Measurements from ENCODE around the gene NKAIN4. TPM values are rescaled to one million over a fixed set of nuclear protein-coding genes. Genes with fewer than 3 reads are reported as not detected.

The NKAIN4 gene
- total RNA-seq, 1 donor from 2014 or later, result 10.2 TPM

- Mint-ChIP-seq H3K9me3 (no peaks in the 10 kb centered on the region), H3K36me3 (no peaks in the 10 kb centered on the region), H3K4me1 (ENCODE audit: unreplicated experiment) (peaks cover 25% of the 10 kb centered on the region), H3K27ac (no peak overlapping the region), H3K27me3 (peaks cover 16% of the 10 kb centered on the region), H3K4me3 (no peak overlapping the region)
- TF ChIP-seq CTCF (conservative IDR thresholded peaks at IDR 0.05), result no peak
- DNase-seq (ENCODE audit: extremely low spot score, unreplicated experiment), result no peak
Measured at GRCh38 chr20:63232235-63233060, 21.8 kb downstream of the NKAIN4 start.

GRCh38 chr20:63230800-63231268 is 23.4 kb downstream of the NKAIN4 start:
- H3K9me3 Mint-ChIP-seq, result no peaks in the 10 kb centered on the region
- TF ChIP-seq CTCF (conservative IDR thresholded peaks at IDR 0.05), result peak; percentile 73
- peaks cover 16% of the 10 kb centered on the region for H3K27me3 Mint-ChIP-seq
- no peak for DNase-seq (ENCODE audit: extremely low spot score, unreplicated experiment)
- no peak overlapping the region for H3K27ac Mint-ChIP-seq
- H3K4me1 Mint-ChIP-seq (ENCODE audit: unreplicated experiment), result peaks cover 25% of the 10 kb centered on the region
- H3K4me3 Mint-ChIP-seq, result no peak overlapping the region
- no peaks in the 10 kb centered on the region for H3K36me3 Mint-ChIP-seq

- no peak overlapping the region for H3K4me3 Mint-ChIP-seq
- no peak for TF ChIP-seq CTCF (conservative IDR thresholded peaks at IDR 0.05)
- no peaks in the 10 kb centered on the region for H3K36me3 Mint-ChIP-seq
Measured at GRCh38 chr20:63228806-63229205, 25.5 kb downstream of the NKAIN4 start.

GRCh38 chr20:63227260-63227659 is 27.0 kb downstream of the NKAIN4 start:
- Mint-ChIP-seq H3K36me3 (no peaks in the 10 kb centered on the region), H3K9me3 (no peaks in the 10 kb centered on the region), H3K4me3 (no peak overlapping the region), H3K27me3 (peaks cover 17% of the 10 kb centered on the region), H3K27ac (no peak overlapping the region), H3K4me1 (ENCODE audit: unreplicated experiment) (peaks cover 39% of the 10 kb centered on the region)
- TF ChIP-seq CTCF (conservative IDR thresholded peaks at IDR 0.05), result no peak
- DNase-seq (ENCODE audit: extremely low spot score, unreplicated experiment), result no peak

More at GRCh38 chr20:63228806-63229205, 25.5 kb downstream of the NKAIN4 start:
- Mint-ChIP-seq H3K4me1 (ENCODE audit: unreplicated experiment) (peaks cover 35% of the 10 kb centered on the region), H3K9me3 (no peaks in the 10 kb centered on the region), H3K27me3 (peaks cover 16% of the 10 kb centered on the region), H3K27ac (no peak overlapping the region)
- no peak for DNase-seq (ENCODE audit: extremely low spot score, unreplicated experiment)

- H3K36me3 Mint-ChIP-seq, result no peaks in the 10 kb centered on the region
- H3K9me3 Mint-ChIP-seq, result no peaks in the 10 kb centered on the region
- no peak overlapping the region for H3K4me3 Mint-ChIP-seq
- H3K4me1 Mint-ChIP-seq (ENCODE audit: unreplicated experiment), result peaks cover 31% of the 10 kb centered on the region
- H3K27me3 Mint-ChIP-seq, result peaks cover 12% of the 10 kb centered on the region
- no peak overlapping the region for H3K27ac Mint-ChIP-seq
- no peak for DNase-seq (ENCODE audit: extremely low spot score, unreplicated experiment)
- no peak for TF ChIP-seq CTCF (conservative IDR thresholded peaks at IDR 0.05)
Measured at GRCh38 chr20:63226042-63226943, 28.0 kb downstream of the NKAIN4 start.

Measured in type B pancreatic cell (in vitro differentiated cells).